ENCODE results near the gene FUT2.

Gene FUT2

GRCh38 chr19:48658483-48658882 is 37.3 kb upstream of the FUT2 start:
- Histone ChIP-seq H3K4me3 (IDR thresholded peaks at IDR 0.05; ENCODE audit: insufficient read depth, low read depth, low read length) (no peak overlapping the region), H3K4me2 (no peak overlapping the region), H3K79me2 (ENCODE audit: insufficient read depth, low read depth) (no peaks in the 10 kb centered on the region), H3K4me1 (ENCODE audit: low read depth, poor library complexity, severe bottlenecking) (peaks cover 19% of the 10 kb centered on the region), H3K36me3 (ENCODE audit: insufficient read depth) (no peaks in the 10 kb centered on the region), H2AFZ (ENCODE audit: low read depth) (no peak overlapping the region), H3K9ac (no peak overlapping the region), H3K27me3 (ENCODE audit: insufficient read depth, low read depth) (peaks cover 34% of the 10 kb centered on the region), H3K27ac (no peak overlapping the region), H4K20me1 (ENCODE audit: insufficient read depth) (no peaks in the 10 kb centered on the region)
- TF ChIP-seq CTCF (conservative IDR thresholded peaks at IDR 0.05; ENCODE audit: low read depth, low read length) = no peak

- Histone ChIP-seq H3K4me1 (ENCODE audit: low read depth, poor library complexity, severe bottlenecking) (peaks cover 13% of the 10 kb centered on the region), H2AFZ (ENCODE audit: low read depth) (no peak overlapping the region), H3K4me3 (IDR thresholded peaks at IDR 0.05; ENCODE audit: insufficient read depth, low read depth, low read length) (no peak overlapping the region), H3K27me3 (ENCODE audit: insufficient read depth, low read depth) (peaks cover 36% of the 10 kb centered on the region), H3K36me3 (ENCODE audit: insufficient read depth) (no peaks in the 10 kb centered on the region), H3K27ac (no peak overlapping the region), H3K79me2 (ENCODE audit: insufficient read depth, low read depth) (no peaks in the 10 kb centered on the region), H4K20me1 (ENCODE audit: insufficient read depth) (no peaks in the 10 kb centered on the region), H3K9ac (no peak overlapping the region), H3K4me2 (no peak overlapping the region)
- TF ChIP-seq CTCF (conservative IDR thresholded peaks at IDR 0.05; ENCODE audit: low read depth, low read length) = no peak
Observed at GRCh38 chr19:48659768-48660167, 36.0 kb upstream of the FUT2 start.

- Histone ChIP-seq H3K4me2 (peak overlapping the region; percentile 46), H4K20me1 (ENCODE audit: insufficient read depth) (no peaks in the 10 kb centered on the region), H2AFZ (ENCODE audit: low read depth) (peak overlapping the region; percentile 77), H3K79me2 (ENCODE audit: insufficient read depth, low read depth) (no peaks in the 10 kb centered on the region), H3K9ac (peak overlapping the region; percentile 40; the same call in 1 of the 2 replicates), H3K4me3 (IDR thresholded peaks at IDR 0.05; ENCODE audit: insufficient read depth, low read depth, low read length) (no peak overlapping the region), H3K27me3 (ENCODE audit: insufficient read depth, low read depth) (peaks cover 30% of the 10 kb centered on the region), H3K36me3 (ENCODE audit: insufficient read depth) (no peaks in the 10 kb centered on the region), H3K27ac (peak overlapping the region; percentile 61), H3K4me1 (ENCODE audit: low read depth, poor library complexity, severe bottlenecking) (peaks cover 13% of the 10 kb centered on the region)
- TF ChIP-seq CTCF (conservative IDR thresholded peaks at IDR 0.05; ENCODE audit: low read depth, low read length) = no peak
Observed at GRCh38 chr19:48660852-48661710, 34.7 kb upstream of the FUT2 start.

- Histone ChIP-seq H4K20me1 (ENCODE audit: insufficient read depth) (no peaks in the 10 kb centered on the region), H3K36me3 (ENCODE audit: insufficient read depth) (no peaks in the 10 kb centered on the region), H3K4me2 (0 out of 2 replicates have a peak overlapping the region, but pooled peaks have one; percentile 46), H3K4me3 (IDR thresholded peaks at IDR 0.05; ENCODE audit: insufficient read depth, low read depth, low read length) (no peak overlapping the region), H3K27ac (no peak overlapping the region), H2AFZ (ENCODE audit: low read depth) (peak overlapping the region; percentile 77; the same call in 1 of the 2 replicates), H3K79me2 (ENCODE audit: insufficient read depth, low read depth) (no peaks in the 10 kb centered on the region), H3K4me1 (ENCODE audit: low read depth, poor library complexity, severe bottlenecking) (peaks cover 13% of the 10 kb centered on the region), H3K9ac (no peak overlapping the region), H3K27me3 (ENCODE audit: insufficient read depth, low read depth) (peaks cover 23% of the 10 kb centered on the region)
- no peak for TF ChIP-seq CTCF (conservative IDR thresholded peaks at IDR 0.05; ENCODE audit: low read depth, low read length)
Observed at GRCh38 chr19:48661711-48662090, 34.1 kb upstream of the FUT2 start.
